Fibroblast of skin of back (primary cell): ENCODE measurements around the gene SLC39A11.
"Not testable (repeated sequence)": the region's sequence is repeated elsewhere in the genome, so short reads cannot be mapped to it uniquely, and the experiment has no call there.

Experiments
- DNase-seq: peaks from one replicate; pipeline ENCODE4 v3.0.0-alpha.2; 2013

The SLC39A11 gene

GRCh38 chr17:72906306-72906705, 186.2 kb downstream of the SLC39A11 start:
- no peak for DNase-seq

GRCh38 chr17:72903522-72903921, 189.0 kb downstream of the SLC39A11 start:
- DNase-seq: no peak

GRCh38 chr17:72901657-72902056, 190.8 kb downstream of the SLC39A11 start:
- DNase-seq: no peak

- DNase-seq: no peak
Observed at GRCh38 chr17:72901083-72901482, 191.4 kb downstream of the SLC39A11 start.

- DNase-seq: no peak
Observed at GRCh38 chr17:72900654-72900971, 191.9 kb downstream of the SLC39A11 start.

- DNase-seq: no peak
Observed at GRCh38 chr17:72898725-72899124, 193.8 kb downstream of the SLC39A11 start.

GRCh38 chr17:72896288-72896687, 196.2 kb downstream of the SLC39A11 start:
- not testable (repeated sequence) for DNase-seq

- DNase-seq: no peak
Observed at GRCh38 chr17:72891627-72892026, 200.9 kb downstream of the SLC39A11 start.

- peak; percentile 65 for DNase-seq
Observed at GRCh38 chr17:72890711-72891110, 201.8 kb downstream of the SLC39A11 start.

- peak; percentile 44 for DNase-seq
Observed at GRCh38 chr17:72887917-72888316, 204.6 kb downstream of the SLC39A11 start.

GRCh38 chr17:72887322-72887721, 205.2 kb downstream of the SLC39A11 start:
- DNase-seq: no peak

GRCh38 chr17:72886622-72887021, 205.9 kb downstream of the SLC39A11 start:
- no peak for DNase-seq

GRCh38 chr17:72884066-72884465, 208.4 kb downstream of the SLC39A11 start:
- DNase-seq: no peak

GRCh38 chr17:72883351-72883750, 209.1 kb downstream of the SLC39A11 start:
- DNase-seq: no peak

- no peak for DNase-seq
Observed at GRCh38 chr17:72882426-72882825, 210.1 kb downstream of the SLC39A11 start.

- DNase-seq: no peak
Observed at GRCh38 chr17:72879877-72880276, 212.6 kb downstream of the SLC39A11 start.

- no peak for DNase-seq
Observed at GRCh38 chr17:72878975-72879660, 213.4 kb downstream of the SLC39A11 start.

- no peak for DNase-seq
Observed at GRCh38 chr17:72877348-72877747, 215.1 kb downstream of the SLC39A11 start.

GRCh38 chr17:72876413-72876812, 216.1 kb downstream of the SLC39A11 start:
- DNase-seq: no peak

- DNase-seq: no peak
Observed at GRCh38 chr17:72875361-72875760, 217.1 kb downstream of the SLC39A11 start.

GRCh38 chr17:72872396-72872795, 220.1 kb downstream of the SLC39A11 start:
- peak; percentile 7 for DNase-seq

GRCh38 chr17:72870367-72870985, 222.0 kb downstream of the SLC39A11 start:
- DNase-seq: no peak

- DNase-seq: no peak
Observed at GRCh38 chr17:72869630-72870029, 222.9 kb downstream of the SLC39A11 start.

- DNase-seq: no peak
Observed at GRCh38 chr17:72865954-72866353, 226.5 kb downstream of the SLC39A11 start.
